ENCODE measurements around the gene IRS1.
A peak's percentile ranks its signal among the peaks of the same experiment; 100 is the strongest.
"Not testable (repeated sequence)": the region's sequence is repeated elsewhere in the genome, so short reads cannot be mapped to it uniquely, and the experiment has no call there.

IRS1 gene

DNA sequence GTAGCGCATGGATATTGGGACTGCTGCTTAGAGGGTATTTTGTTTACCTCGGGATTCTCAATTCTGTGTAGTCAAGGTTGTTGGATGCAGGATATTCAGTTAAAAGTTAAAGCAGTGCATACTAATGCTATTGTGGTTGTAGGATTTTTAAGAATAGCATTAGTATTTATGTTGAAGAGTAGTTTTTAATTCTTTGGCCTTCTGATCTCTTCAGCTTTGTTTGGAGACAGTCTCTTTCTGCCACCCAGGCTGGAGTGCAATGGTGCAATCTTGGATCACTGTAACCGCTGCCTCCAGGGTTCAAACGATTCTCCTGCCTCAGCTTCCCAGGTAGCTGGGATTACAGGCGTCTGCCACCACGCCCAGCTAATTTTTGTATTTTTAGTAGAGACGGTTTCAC lies 37.7 kb upstream of the IRS1 start:
- Histone ChIP-seq H3K4me1 (ENCODE audit: control insufficient read depth, insufficient read depth, low read length) (no peaks in the 10 kb centered on the region), H3K27me3 (ENCODE audit: control insufficient read depth, insufficient read depth, low read length) (no peaks in the 10 kb centered on the region), H3K9me3 (ENCODE audit: control insufficient read depth, insufficient read depth, low read length) (no peaks in the 10 kb centered on the region), H3K9ac (ENCODE audit: low read depth, low read length) (no peak overlapping the region), H3K4me3 (ENCODE audit: low read depth, low read length) (no peak overlapping the region), H3K36me3 (ENCODE audit: control insufficient read depth, insufficient read depth, low read length) (no peaks in the 10 kb centered on the region)

DNA sequence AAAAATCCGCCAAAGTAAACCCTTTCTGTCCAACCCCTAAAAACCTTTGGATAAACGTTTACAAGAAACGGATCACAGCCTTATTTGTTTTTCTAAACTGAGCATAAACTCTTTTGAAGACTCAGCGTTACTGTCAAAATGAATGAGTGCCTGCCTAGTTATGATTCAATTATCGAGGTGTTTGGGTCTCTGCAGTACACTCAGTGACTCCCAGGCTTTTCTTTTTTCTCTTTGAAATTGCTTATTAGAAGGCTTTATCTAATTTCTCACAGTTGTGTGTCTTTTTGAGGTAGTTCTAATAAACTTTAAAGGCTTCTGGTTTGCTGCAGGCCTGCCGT lies 36.9 kb upstream of the IRS1 start:
- Histone ChIP-seq H3K27me3 (ENCODE audit: control insufficient read depth, insufficient read depth, low read length) (no peaks in the 10 kb centered on the region), H3K36me3 (ENCODE audit: control insufficient read depth, insufficient read depth, low read length) (no peaks in the 10 kb centered on the region), H3K9me3 (ENCODE audit: control insufficient read depth, insufficient read depth, low read length) (no peaks in the 10 kb centered on the region), H3K4me3 (ENCODE audit: low read depth, low read length) (peak overlapping the region; percentile 68), H3K4me1 (ENCODE audit: control insufficient read depth, insufficient read depth, low read length) (no peaks in the 10 kb centered on the region), H3K9ac (ENCODE audit: low read depth, low read length) (peak overlapping the region; percentile 77)

- Histone ChIP-seq H3K9ac (ENCODE audit: low read depth, low read length) (peak within 1 kb of the TSS; percentile 77), H3K4me3 (ENCODE audit: low read depth, low read length) (peak within 1 kb of the TSS; percentile 68), H3K9me3 (ENCODE audit: control insufficient read depth, insufficient read depth, low read length) (no peaks in the 10 kb centered on the region), H3K36me3 (ENCODE audit: control insufficient read depth, insufficient read depth, low read length) (no peaks in the 10 kb centered on the region), H3K27me3 (ENCODE audit: control insufficient read depth, insufficient read depth, low read length) (no peaks in the 10 kb centered on the region), H3K4me1 (ENCODE audit: control insufficient read depth, insufficient read depth, low read length) (no peaks in the 10 kb centered on the region)
These were observed 36.4 kb upstream of the IRS1 start, which contains the start of gene RHBDD1 for GRCh38 chr2:226835796-226836547. RHBDD1 (plus strand) TSS chr2:226836054; CDS start chr2:226864694, 28,640 bp downstream.

- Histone ChIP-seq H3K9ac (ENCODE audit: low read depth, low read length) (peak overlapping the region; percentile 74), H3K36me3 (ENCODE audit: control insufficient read depth, insufficient read depth, low read length) (no peaks in the 10 kb centered on the region), H3K27me3 (ENCODE audit: control insufficient read depth, insufficient read depth, low read length) (no peaks in the 10 kb centered on the region), H3K4me1 (ENCODE audit: control insufficient read depth, insufficient read depth, low read length) (no peaks in the 10 kb centered on the region), H3K9me3 (ENCODE audit: control insufficient read depth, insufficient read depth, low read length) (no peaks in the 10 kb centered on the region), H3K4me3 (ENCODE audit: low read depth, low read length) (peak overlapping the region; percentile 68)
These were observed 35.8 kb upstream of the IRS1 start for GRCh38 chr2:226835420-226835795.

DNA sequence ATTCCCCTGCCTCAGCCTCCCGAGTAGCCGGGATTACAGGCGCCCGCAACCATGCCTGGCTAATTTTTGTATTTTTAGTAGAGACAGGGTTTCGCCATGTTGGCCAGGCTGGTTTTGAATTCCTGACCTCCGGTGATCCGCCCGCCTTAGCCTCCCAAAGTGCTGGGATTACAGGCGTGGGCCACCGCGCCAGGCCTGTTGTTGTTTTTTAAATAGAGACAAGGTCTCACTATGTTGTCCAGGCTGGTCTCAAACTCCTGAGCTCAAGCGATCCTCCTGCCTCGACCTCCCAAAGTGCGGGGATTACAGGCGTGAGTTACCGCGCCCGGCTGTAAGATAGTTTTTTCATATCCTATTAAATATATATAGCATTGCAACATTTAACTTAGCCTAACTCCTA lies 35.3 kb upstream of the IRS1 start:
- H3K4me1 ChIP-seq (ENCODE audit: control insufficient read depth, insufficient read depth, low read length); H3K27me3 ChIP-seq (ENCODE audit: control insufficient read depth, insufficient read depth, low read length); H3K9me3 ChIP-seq (ENCODE audit: control insufficient read depth, insufficient read depth, low read length); H3K36me3 ChIP-seq (ENCODE audit: control insufficient read depth, insufficient read depth, low read length); H3K9ac ChIP-seq (ENCODE audit: low read depth, low read length): not testable (repeated sequence)
- peak overlapping the region; percentile 68 for H3K4me3 ChIP-seq (ENCODE audit: low read depth, low read length)

- Histone ChIP-seq H3K4me1 (ENCODE audit: control insufficient read depth, insufficient read depth, low read length) (no peaks in the 10 kb centered on the region), H3K36me3 (ENCODE audit: control insufficient read depth, insufficient read depth, low read length) (no peaks in the 10 kb centered on the region), H3K9me3 (ENCODE audit: control insufficient read depth, insufficient read depth, low read length) (no peaks in the 10 kb centered on the region), H3K9ac (ENCODE audit: low read depth, low read length) (no peak overlapping the region), H3K4me3 (ENCODE audit: low read depth, low read length) (no peak overlapping the region), H3K27me3 (ENCODE audit: control insufficient read depth, insufficient read depth, low read length) (no peaks in the 10 kb centered on the region)
These were observed 32.4 kb upstream of the IRS1 start for GRCh38 chr2:226832061-226832460.

DNA sequence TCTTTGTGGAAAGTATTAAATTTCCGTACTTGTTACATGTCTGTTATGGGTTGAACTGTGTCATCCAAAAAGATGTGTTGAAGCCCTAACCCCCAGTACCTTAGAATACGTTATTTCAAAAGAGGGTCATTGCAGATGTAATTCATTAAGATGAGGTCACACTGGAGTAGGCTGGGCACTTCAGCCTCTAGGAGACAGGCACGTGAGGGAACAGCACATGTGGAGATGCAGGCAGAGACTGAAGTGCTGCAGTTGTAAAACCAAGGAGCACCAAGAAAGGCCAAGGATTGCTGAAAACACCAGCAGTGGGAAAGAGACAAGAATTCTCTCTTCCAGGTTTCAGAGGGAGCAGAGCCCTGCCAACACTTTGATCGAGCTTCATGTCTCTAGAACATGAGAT lies 31.6 kb upstream of the IRS1 start:
- Histone ChIP-seq H3K9ac (ENCODE audit: low read depth, low read length) (no peak overlapping the region), H3K9me3 (ENCODE audit: control insufficient read depth, insufficient read depth, low read length) (no peaks in the 10 kb centered on the region), H3K36me3 (ENCODE audit: control insufficient read depth, insufficient read depth, low read length) (no peaks in the 10 kb centered on the region), H3K4me1 (ENCODE audit: control insufficient read depth, insufficient read depth, low read length) (no peaks in the 10 kb centered on the region), H3K27me3 (ENCODE audit: control insufficient read depth, insufficient read depth, low read length) (no peaks in the 10 kb centered on the region), H3K4me3 (ENCODE audit: low read depth, low read length) (no peak overlapping the region)

DNA sequence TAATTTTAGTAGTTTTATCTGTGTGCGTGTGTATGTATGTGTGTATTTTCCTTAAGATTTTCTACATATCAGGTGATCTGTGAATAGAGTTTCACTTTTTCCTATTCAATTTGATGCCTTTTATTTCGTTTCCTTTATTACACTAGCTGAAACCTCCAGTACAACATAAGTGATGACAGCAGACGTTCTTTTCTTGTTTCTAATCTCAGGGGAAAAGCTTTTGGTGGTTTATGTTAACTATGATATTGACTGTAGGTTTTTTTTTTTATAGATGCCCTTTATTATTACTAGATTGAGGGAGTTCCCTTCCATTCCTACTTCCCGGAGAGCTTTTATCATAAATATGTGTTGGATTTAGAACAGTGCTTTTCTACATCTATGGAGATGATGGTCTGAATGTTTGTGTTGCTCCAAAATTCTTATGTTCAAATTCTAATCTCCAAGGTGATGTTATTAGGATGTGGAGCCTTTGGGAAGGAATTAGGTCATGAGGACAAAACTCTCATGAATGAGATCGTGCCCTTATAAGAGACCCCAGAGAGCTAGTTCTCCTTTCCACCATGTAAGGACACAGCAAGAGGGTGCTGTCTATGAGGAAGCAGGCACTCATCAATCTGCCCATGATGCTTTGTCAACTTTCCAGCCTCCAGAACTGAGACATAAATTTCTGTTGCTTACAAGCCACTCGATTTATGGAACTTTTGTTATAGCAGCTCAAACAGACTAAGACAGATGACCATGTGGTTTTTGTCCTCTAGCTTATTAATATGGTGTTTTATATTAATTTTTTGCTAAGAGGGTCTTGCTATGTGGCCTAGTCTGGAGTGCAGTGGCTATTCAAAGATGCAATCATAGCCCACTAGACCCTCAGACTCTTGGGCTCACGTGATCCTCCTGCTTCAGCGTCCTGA lies 30.4 kb upstream of the IRS1 start:
- Histone ChIP-seq H3K4me1 (ENCODE audit: control insufficient read depth, insufficient read depth, low read length) (no peaks in the 10 kb centered on the region), H3K9me3 (ENCODE audit: control insufficient read depth, insufficient read depth, low read length) (no peaks in the 10 kb centered on the region), H3K27me3 (ENCODE audit: control insufficient read depth, insufficient read depth, low read length) (no peaks in the 10 kb centered on the region)

DNA sequence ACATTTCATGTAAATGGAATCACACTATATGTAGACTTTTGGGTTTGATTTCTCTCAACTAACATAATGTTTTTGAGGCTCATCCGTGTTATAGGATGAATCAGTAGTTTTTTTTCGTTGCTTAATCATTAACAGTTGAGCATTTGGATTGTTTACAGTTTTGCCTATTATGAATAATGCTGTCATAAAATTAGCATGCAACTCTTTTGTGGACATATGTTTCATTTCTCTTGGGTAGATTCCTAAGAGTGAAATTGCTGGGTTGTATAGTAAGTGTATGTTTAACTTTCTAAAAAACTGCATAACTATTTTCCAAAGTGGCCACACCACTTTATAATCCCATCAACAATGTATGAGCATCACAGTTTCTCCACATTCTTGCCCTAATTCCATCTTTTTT lies 28.6 kb upstream of the IRS1 start:
- no peak overlapping the region for H3K4me3 ChIP-seq (ENCODE audit: low read depth, low read length)
- H3K4me1 ChIP-seq (ENCODE audit: control insufficient read depth, insufficient read depth, low read length): no peaks in the 10 kb centered on the region
- H3K36me3 ChIP-seq (ENCODE audit: control insufficient read depth, insufficient read depth, low read length): no peaks in the 10 kb centered on the region
- no peak overlapping the region for H3K9ac ChIP-seq (ENCODE audit: low read depth, low read length)
- H3K9me3 ChIP-seq (ENCODE audit: control insufficient read depth, insufficient read depth, low read length): no peaks in the 10 kb centered on the region
- no peaks in the 10 kb centered on the region for H3K27me3 ChIP-seq (ENCODE audit: control insufficient read depth, insufficient read depth, low read length)

More for the DNA sequence above, 30.4 kb upstream of the IRS1 start:
- Histone ChIP-seq H3K9ac (ENCODE audit: low read depth, low read length) (no peak overlapping the region), H3K4me3 (ENCODE audit: low read depth, low read length) (no peak overlapping the region), H3K36me3 (ENCODE audit: control insufficient read depth, insufficient read depth, low read length) (no peaks in the 10 kb centered on the region)

DNA sequence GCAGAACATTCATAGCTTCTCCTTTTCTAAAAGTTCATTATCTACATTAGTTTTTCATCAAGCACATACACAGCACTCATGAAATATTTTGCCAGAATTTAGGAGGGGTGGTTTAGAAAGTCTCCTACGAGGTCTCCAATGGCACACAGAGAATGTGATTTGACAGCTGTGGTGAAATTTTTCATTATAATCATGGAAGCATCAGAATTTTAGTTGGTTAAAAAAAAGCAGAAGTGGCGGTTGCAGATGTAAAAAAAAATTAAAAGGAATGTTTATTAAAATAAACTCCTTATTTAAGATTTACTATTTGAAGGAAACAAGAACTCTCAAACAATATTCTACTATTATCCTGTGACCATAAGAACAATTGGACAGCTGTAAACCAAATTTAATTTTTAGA lies 25.4 kb upstream of the IRS1 start:
- H3K4me1 ChIP-seq (ENCODE audit: control insufficient read depth, insufficient read depth, low read length): no peaks in the 10 kb centered on the region
- H3K9ac ChIP-seq (ENCODE audit: low read depth, low read length): no peak overlapping the region
- no peaks in the 10 kb centered on the region for H3K27me3 ChIP-seq (ENCODE audit: control insufficient read depth, insufficient read depth, low read length)
- no peaks in the 10 kb centered on the region for H3K9me3 ChIP-seq (ENCODE audit: control insufficient read depth, insufficient read depth, low read length)
- H3K4me3 ChIP-seq (ENCODE audit: low read depth, low read length): no peak overlapping the region
- no peaks in the 10 kb centered on the region for H3K36me3 ChIP-seq (ENCODE audit: control insufficient read depth, insufficient read depth, low read length)

DNA sequence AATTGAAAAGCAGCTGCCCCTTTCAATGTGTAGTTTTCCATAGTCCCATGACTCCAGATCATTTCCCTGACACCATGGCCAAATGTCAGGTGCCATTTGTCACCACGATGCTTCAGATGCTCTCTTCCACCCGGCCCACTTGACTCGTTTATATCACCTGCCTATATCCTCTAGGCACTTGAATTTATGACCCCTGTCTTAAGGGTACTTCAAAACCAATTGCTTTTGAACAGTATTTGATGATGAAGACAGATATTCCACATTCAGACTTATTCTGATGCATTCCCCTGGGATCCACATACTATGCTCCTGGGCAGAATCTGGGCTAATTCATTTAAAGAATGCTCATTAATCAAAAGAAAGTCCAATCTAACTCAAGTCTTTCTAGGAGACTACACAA lies 19.3 kb upstream of the IRS1 start:
- Histone ChIP-seq H3K9ac (ENCODE audit: low read depth, low read length) (no peak overlapping the region), H3K27me3 (ENCODE audit: control insufficient read depth, insufficient read depth, low read length) (no peaks in the 10 kb centered on the region), H3K4me3 (ENCODE audit: low read depth, low read length) (no peak overlapping the region), H3K4me1 (ENCODE audit: control insufficient read depth, insufficient read depth, low read length) (no peaks in the 10 kb centered on the region), H3K36me3 (ENCODE audit: control insufficient read depth, insufficient read depth, low read length) (no peaks in the 10 kb centered on the region), H3K9me3 (ENCODE audit: control insufficient read depth, insufficient read depth, low read length) (no peaks in the 10 kb centered on the region)

DNA sequence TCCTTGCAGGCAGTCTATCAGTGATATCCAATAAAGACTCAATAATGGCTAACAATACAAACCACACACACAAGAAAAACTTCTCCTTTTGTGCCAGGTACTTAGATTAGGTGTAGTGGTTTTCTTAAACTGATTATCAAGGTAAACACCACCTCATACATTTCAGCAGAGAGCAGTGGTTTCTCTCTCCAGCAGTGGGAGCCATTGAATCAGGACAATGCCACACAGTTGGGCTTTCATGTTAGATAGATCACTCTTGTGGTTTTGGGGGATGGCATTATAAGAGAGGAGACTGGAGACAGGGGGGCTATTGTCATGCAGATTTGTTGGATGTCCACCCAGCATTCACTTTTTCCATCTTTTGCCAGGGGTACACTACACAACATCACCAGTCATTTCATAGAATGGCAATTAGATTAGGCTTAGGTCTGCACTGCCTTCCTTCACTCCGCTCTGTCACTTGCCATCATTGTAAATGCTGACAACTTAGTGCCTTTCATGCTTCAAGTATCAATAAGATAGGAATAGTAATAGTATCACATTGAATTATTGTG lies 13.6 kb upstream of the IRS1 start:
- Histone ChIP-seq H3K9ac (ENCODE audit: low read depth, low read length) (no peak overlapping the region), H3K9me3 (ENCODE audit: control insufficient read depth, insufficient read depth, low read length) (no peaks in the 10 kb centered on the region), H3K36me3 (ENCODE audit: control insufficient read depth, insufficient read depth, low read length) (no peaks in the 10 kb centered on the region), H3K4me3 (ENCODE audit: low read depth, low read length) (no peak overlapping the region), H3K4me1 (ENCODE audit: control insufficient read depth, insufficient read depth, low read length) (peaks cover 4% of the 10 kb centered on the region), H3K27me3 (ENCODE audit: control insufficient read depth, insufficient read depth, low read length) (no peaks in the 10 kb centered on the region)

All from iPS-15b (cell line).